Limb (tissue), 2 donors: ENCODE results near the gene PARVB.

Experiments used
- DNase-seq, 2 donors: peaks; one replicate each; pipeline ENCODE4 v3.0.0-alpha.2; 2016; ENCODE audit errors: extremely low spot score in 2 of 2

Gene PARVB

DNA sequence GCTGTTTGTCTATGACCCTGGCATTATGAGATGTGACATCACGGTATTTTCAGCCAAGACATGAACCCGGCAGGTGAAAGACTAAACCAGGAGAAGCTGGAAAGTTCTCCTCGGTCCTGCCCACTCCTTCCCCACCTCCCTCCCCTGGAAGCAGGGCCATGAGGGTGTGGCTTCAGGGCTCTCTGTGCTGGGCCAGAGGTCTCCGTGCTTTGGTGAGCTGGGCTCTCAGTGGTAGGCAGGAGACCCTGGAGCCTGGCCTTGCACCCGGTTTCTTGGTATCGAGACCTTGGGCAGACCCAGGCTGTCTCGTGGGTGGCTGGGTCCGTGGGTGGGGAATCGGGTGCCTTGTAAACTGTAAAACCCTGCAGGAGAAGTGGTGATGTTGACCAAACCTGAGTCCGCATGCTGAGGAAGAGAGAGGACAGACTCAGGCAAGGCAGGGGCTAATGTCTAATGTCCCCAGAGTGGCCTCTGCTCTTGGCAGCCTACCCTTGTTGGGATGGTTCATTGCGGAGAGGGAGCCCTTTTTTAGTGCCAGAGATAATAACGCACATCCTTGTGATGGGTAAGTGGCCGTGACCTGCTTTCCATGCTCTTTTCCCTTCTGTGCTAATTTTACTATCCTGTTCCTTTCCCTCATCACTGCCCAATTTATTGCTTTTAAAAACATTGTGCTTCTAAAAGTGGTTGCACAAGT, 108.0 kb downstream of the PARVB start:
- DNase-seq = no peak

DNA sequence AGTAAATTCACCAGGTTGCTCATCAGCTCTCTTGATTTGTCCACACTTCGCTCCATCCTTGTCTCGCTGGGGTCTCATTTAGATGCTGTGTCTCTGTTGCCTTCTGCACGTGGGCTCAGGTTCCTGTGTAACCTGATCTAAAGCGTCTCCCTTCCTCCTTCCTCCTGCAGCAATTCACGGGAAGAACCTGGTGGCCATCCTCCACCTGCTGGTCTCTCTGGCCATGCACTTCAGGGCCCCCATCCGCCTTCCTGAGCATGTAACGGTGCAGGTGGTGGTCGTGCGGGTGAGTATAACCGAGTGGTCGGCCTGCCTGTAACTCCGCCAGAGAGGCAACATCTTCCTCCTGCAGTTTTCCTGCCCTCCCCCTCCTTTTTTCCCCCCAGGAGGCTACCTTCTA, 108.6 kb downstream of the PARVB start:
- DNase-seq = no peak

DNA sequence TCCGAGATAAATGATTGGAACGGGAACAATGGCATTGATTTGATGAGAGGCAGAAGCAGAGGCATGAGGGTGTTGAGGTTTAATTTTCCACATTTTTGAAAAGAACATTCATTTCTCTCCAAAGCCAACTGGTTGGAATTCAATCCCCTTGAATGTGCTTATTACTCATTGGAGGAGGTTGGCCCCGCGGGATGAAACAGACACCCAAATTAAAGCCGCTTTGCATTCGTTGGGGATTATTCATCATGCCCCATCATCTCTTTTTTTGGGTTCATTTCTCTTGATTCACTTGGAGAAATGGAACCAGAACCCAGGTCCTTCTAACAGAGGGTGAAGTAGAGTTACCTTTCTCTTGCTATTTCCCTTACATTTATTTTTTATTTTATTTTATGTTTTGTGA, 109.1 kb downstream of the PARVB start:
- DNase-seq = no peak

DNA sequence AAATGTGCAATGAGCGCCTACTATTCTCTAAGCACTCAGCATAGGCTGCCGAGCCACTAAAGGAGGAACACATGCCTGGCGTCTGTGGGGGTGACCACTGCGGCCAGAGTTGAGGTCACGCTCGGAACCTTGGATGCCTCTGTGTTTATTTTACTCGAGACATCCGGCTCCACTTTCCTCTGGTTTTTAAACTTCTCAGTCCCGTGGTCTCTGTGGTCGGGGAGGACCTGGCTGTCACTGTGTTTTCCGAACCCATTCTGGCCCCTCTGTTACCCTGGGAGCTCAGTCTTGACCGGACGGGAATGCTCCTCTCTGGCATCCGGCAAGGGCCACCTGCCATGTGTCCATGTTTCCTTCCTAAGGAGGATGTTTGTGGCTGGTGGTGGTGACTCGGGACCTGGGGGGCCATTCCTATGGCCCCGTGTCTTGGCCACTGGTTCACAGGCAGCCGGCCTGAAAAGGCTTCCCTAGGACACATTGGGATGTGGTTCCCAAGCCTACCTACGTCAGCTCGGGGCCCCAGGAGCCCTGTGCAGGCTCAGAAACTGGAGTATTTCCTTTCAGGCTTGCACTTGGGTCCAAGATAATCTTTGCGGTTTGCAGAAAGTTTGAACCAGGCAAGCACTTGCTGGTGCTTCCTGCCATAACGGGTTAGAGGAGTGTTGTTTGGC, 109.9 kb downstream of the PARVB start:
- DNase-seq = no peak

DNA sequence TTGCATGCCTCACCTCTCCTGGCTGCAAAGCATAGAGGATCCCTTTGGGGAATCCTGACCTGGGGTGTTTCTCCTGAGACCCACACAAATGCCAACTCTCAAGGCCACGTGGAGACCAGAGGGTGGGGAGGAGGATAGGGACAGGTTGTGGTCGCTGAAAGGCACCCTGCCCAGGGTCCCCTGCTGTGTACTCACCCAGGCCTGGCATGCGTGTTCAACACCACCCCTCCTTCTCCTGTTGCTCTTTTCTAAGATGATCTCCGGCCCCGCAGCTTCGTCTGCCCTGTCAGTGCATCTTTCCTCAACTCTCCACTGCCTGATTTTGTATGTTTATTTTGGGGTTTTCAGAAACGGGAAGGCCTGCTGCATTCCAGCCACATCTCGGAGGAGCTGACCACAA, 112.0 kb downstream of the PARVB start:
- DNase-seq = no peak

DNA sequence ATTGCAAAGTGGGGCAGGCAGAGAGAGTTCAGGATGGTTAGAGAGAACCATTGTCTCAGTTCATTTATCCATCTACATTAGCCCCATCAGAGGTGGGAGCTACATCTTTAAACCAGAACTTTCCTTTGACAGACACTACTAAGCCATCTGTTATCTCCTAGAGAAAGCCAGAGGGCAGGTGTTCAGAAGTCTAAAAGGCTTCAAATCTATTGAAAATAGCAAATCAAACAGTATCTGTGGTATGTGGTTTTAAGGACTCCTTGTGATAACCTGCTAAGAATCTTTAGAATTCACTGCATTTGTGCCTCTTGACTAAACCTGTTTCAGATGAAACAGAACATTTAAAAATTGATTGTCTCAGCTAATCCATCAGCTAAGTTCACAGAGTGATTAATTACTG, 112.7 kb downstream of the PARVB start:
- no peak for DNase-seq

DNA sequence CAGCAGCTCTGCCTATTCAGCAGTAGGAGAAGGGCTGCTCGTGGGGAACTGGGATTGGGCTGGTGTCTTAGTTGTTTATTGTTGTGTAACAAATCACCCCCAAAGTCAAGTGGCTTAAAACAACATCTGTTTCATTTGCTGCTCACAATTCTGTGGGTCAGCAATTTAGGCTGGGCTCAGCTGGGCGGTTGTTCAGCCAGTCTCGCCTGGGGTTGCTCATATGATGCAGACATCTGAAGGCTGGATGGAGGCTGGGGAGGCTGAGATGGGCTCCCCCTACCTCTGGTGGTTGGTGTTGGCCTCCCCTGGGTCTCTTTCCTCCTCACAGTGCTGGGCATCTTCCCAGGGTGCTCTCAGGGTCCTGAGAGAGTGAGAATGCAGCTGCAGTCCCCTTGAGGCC, 113.3 kb downstream of the PARVB start:
- no peak for DNase-seq

DNA sequence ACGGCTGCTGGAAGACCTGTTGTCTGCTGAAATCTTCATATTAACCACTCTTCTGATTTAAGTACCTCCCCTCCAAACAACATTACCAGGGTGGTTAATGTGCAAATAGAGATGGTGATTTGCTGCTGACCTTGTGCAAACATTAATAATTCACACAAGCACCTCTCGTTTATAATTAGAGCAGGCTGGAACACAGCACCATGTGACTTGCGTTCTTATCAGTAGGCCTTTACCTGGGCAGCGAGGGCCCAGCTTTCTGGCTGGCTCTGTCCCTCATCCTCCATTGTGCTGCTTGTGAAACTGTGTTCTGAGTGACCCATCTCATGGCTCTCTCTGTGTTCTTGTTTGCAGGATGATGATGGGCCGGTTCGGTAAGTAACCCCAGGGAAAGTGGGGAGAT, 115.7 kb downstream of the PARVB start:
- no peak for DNase-seq

DNA sequence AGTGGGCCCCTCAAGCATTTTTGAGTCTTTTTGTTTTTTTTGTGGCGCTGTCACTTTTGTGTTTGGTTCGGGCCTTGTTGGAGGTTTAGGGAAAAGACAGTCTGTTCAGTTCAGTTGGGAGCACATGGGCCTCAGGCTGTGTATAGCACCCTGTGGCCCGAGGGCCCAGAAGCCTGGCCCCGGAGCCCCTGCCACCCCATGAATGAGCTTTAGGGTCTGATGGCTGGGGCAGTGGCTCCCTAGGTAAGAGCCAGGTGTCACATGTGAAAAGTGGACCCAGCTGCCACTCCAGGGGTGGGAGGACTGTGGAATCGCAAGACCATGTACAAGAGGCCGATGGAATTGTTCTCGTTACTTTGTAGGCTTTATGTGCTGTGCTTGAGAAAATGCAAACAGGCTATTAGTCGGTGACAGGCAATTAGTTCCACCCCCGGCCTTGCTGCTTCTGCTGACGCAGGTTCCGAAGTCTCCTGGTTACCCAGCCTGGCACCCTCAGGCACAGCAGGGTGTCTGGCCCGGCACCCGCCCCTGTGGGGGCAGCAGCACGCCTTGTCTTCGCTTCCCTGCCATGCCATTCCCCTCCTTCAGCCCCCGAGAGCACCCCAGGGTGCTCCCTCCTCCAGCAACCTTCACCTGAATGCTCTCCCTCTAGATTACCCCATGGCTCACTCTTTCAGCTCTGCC, 118.5 kb downstream of the PARVB start:
- no peak for DNase-seq

DNA sequence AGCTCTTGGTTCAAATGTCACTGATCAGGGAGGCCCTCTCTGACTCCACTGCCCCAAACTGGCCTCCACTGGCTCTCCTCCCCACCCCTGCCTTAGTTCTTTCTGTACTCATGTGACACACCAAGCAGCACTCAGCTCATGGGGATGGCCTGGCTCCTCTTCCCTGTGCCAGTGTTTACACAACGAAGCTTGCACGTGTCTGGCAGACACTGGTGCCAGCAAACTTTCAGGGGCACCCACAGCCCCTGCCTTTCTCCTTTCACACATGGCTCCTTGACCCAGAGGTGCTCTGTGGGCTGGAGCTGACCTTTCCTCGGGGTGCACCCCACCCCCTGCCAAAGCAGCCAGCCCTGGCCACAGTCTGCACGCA, 119.0 kb downstream of the PARVB start:
- no peak for DNase-seq

DNA sequence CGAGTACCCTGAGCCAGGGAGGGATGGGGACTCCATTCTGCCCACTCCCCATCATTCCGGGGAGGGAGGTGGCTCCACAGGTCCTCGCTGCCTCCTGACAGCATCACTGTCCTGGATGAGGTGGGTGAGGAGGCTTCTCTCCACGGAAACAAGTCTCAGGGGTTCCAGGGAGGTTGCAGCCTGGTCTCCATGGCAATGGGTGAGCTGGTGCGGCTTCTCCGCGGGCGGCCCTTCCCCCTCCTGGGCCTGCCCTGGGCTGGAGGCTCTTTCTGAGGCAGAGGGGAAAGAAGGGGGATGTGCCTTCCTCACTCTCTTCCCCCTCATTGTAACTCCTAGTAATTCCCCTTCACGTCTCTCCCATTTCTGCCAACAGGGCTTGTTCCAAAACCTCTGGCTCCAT, 119.5 kb downstream of the PARVB start:
- DNase-seq = no peak

DNA sequence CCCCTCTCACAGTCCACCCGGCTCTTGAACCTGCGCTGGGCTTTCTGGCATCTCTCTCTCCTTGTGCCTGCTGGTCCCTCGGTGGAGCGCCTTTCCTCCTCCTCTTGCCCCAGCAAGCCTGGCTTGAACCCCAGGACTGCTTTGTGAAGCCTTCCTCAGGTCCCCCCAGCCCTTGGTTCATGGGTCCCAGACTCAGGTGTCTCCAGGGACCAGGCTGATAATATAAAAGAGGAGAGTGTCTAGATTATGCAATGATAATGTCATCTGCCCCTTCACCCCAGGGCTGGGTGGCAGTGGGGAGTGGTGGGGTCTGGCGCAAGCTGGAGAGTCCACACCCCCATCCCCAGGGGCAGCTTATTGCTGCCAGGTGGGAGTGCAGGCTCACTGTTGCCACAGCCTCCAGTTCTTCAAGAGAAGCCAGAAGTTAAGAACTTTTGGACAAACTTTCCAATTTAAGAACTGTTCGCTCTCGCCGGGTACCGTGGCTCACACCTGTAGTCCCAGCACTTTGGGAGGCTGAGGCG, 120.0 kb downstream of the PARVB start:
- no peak for DNase-seq

DNA sequence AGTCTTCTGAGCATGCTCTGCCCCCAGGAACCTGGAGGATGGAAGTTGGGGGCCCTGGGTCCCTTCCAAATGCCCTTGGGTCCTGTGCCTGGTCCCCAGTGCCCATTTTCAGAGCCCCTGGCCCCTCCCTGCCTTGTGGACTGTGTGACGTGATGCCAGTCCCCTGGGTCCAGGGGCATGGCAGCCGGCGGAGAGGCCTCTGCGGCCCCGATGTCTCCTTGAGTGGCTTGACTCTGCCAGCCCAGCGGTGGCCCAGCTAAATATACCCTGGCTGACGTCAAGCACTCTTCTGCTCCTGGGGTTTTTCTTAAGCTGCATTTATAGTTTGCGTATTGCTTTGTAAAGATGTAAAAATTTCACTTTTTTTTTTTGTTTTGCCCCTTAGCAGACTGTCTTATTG, 121.4 kb downstream of the PARVB start:
- no peak for DNase-seq

DNA sequence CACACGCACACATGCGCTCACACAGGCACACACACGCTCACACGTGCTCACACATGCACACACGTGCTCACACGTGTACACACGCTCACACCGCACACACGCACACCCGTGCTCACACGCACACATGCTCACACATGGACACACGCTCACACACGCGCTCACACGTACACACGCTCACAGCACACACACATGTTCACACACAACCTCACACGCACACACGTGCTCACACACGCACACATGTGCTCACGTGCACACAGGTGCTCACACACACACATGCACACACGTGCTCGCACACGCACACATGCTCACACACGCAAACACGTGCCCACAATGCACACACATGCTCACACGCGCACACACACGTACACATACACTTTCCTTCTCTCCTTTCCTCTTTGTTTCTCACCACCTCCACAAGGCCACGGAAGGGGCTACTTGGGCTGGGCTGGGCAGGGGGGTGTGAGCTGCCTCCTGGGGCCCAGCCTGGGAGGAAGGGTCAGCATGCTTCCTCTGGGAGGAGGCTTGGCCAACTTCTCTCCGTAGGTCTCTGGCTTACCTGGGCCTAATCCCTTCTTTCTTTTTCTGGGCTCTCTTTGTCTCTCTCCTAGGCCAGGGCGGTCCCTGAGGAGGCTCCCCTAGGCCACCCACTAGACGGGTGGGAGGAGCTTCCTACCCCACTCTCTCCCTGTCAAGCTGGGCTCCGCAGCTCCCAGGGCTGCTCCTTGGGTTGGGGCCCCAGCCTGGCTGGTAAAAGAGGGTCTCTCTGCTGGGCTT, 122.2 kb downstream of the PARVB start:
- no peak for DNase-seq

DNA sequence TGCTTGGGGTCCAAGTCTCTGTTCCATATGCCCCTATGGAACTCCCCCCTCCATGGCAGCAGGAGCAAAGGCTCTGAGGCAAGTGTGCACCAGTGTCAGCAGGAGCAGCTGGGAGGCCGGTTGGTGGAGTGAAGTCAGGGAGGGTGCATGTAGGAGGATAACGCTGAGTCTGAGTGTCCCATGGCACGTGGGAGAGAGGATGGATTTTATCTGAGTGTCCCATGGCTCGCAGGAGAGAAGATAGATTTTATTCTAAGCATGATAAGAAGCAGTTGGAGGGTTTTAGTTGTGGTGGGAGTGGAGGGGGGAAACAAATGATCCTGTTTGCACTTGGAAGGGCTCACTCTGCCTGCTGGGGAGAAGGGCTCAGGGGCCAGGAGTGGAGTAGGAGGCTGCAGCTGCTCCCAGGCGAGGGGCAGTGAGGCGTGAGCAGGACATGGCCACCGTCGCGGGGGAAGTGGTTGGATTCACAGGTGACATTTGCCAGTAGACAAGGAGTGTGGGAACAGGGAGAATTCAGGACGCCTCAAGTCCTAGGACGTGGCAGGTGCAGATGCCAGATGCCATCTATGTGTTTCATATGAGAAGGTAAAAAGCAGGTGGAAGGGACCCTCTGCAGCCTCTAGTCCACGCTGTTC, 123.0 kb downstream of the PARVB start:
- no peak for DNase-seq

DNA sequence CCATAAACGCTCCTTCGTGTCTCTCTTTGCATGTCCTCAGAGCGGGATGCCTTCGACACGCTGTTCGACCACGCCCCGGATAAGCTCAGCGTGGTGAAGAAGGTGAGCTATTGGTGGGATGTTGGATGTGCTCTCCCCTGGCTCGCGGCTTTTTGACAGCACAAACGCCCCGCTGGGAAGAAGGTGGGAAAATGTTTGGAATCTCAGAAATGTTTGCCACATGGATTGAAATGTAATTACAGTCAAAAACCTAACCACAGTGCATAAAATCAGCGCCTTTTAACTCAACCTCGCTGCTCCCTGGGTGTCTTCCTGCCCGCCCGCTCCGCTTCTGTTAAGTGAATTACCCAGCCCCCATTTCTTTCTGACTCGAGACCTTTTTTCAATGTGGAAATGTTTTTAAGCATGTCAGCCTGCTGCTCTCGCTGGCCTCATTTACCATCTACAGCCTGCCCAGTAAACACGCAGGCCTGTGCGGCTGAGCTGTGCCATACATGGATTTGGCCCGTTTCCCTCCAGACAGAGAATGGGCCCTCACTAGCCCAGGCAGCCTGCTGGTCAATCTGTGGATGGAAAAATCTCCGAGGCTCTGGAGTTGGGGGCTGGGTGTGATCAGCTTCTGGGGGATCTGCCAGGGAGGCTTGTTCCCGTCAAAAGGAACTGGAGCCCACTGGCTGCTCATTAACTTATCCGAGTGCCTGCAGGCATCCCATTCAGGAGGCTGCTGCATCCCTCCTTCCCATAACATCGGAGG, 123.9 kb downstream of the PARVB start:
- peak; percentile 57 to 75 for DNase-seq

DNA sequence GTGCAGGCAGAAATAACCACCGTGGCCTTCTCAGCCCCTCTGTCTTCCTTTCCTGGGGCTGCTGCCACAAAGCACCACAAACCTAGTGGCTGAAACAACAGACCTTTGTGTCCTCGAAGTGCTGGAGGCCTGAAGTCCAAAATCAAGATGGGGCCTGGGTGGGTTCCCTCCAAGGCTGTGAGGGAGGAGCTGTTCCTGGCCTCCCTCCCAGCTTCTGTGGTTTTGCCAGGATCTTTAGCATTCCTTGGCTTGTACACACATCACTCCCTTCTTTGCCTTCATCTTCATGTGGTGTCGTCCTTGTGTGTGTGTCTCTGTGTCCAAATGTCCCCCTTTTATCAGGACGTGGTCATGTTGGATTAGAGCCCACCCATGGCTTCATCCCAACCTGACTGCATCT, 127.6 kb downstream of the PARVB start:
- DNase-seq = peak in 1 of 2 donors; percentile 40

DNA sequence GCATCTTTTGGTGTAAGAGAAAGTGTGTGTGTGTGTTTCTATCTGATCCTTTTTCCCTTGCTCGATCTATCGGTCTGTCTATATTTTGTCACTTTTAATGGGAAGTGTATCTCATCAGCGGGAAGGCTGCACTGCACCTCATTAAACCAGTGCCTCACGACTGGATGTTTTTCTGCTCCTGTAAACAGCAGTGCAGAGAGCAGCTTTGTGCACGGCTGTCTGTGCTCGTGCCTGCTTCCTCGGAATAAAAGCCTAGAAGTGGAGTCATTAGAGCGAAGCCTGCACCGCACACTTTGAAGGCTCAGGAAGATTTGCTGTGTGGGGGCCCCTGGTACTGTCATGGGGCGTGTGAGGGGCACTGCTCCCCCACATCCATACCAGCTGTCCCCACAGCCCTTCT, 129.6 kb downstream of the PARVB start:
- no peak for DNase-seq

DNA sequence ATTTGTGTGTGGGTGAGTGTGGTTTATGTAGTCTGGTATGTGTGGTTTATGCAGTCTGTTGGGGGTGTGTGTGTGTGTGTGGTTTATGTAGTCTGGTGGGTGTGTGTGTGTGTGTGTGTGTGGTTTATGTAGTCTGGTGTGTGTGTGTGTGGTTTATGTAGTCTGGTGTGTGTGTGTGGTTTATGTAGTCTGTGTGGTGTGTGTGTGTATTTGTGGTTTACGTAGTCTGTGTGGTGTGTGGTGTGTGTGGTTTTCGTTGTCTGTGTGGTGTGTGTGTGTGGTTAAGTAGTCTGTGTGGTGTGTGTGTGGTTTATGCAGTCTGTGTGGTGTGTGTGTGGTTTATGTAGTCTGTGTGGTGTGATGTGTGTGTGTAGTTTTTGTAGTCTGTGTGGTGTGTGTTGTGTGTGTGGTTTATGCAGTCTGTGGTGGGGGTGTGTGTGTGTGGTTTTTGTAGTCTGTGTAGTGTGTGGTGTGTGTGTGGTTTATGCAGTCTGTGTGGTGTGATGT, 130.4 kb downstream of the PARVB start:
- DNase-seq = no peak

DNA sequence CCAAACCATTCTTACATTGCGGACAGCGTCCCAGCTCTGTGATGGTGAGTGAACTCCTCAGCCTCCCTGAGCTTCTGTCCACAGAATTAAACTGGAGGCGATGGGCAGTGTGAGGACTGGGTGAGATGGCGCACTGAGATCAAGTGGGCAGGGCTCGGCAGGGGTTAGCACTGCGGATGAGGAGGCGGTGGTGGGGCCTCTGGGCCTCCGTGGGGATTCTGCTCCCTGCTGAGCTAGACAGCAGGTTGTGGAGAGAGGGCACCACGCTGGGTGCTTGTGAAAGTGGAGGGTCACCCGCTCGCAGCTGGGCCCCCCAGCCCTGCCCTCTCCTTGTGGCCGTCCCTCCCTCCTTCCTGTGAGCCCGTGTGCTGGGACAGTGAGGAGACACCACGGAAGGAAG, 131.0 kb downstream of the PARVB start:
- no peak for DNase-seq
